ENCODE data around the gene STX3.
A peak's percentile ranks its signal among the peaks of the same experiment; 100 is the strongest.

STX3 gene

GRCh38 chr11:59754859-59755700 lies at the start of gene STX3:
TSS of gene STX3 (plus strand) at chr11:59755376. CDS start at chr11:59755606, 230 bp downstream.
- DNase-seq, result peak; percentile 62

GRCh38 chr11:59706518-59707285 lies 48.5 kb upstream of the STX3 start:
- DNase-seq, result no peak

GRCh38 chr11:59707371-59707770 lies 47.8 kb upstream of the STX3 start:
- DNase-seq, result no peak

- DNase-seq, result no peak
Measured at GRCh38 chr11:59708537-59708936, 46.6 kb upstream of the STX3 start.

- DNase-seq, result no peak
Measured at GRCh38 chr11:59710136-59710847, 44.9 kb upstream of the STX3 start.

GRCh38 chr11:59713745-59714144 lies 41.4 kb upstream of the STX3 start, which contains the start of gene OR10V1:
TSS of gene OR10V1 (minus strand) at chr11:59713845. CDS start at chr11:59713845, 0 bp downstream.
- no peak for DNase-seq

- DNase-seq, result no peak
Measured at GRCh38 chr11:59716051-59716450, 39.1 kb upstream of the STX3 start.

GRCh38 chr11:59719556-59719955 lies 35.6 kb upstream of the STX3 start:
- no peak for DNase-seq

GRCh38 chr11:59724066-59724465 lies 31.1 kb upstream of the STX3 start:
- no peak for DNase-seq

- DNase-seq, result no peak
Measured at GRCh38 chr11:59727426-59727825, 27.8 kb upstream of the STX3 start.

- DNase-seq, result no peak
Measured at GRCh38 chr11:59728154-59728553, 27.0 kb upstream of the STX3 start.

GRCh38 chr11:59728913-59729312 lies 26.3 kb upstream of the STX3 start:
- DNase-seq, result no peak

GRCh38 chr11:59729834-59730233 lies 25.3 kb upstream of the STX3 start:
- DNase-seq, result no peak

GRCh38 chr11:59730896-59731565 lies 24.1 kb upstream of the STX3 start:
- no peak for DNase-seq

GRCh38 chr11:59746111-59746510 lies 9.1 kb upstream of the STX3 start:
- DNase-seq, result no peak

GRCh38 chr11:59753650-59754493 lies 1.3 kb upstream of the STX3 start:
- peak; percentile 51 for DNase-seq

GRCh38 chr11:59754494-59754858 lies 700 bp upstream of the STX3 start:
- DNase-seq, result no peak

- DNase-seq, result no peak
Measured at GRCh38 chr11:59755701-59756557, 753 bp downstream of the STX3 start.

- no peak for DNase-seq
Measured at GRCh38 chr11:59756558-59756840, 1.3 kb downstream of the STX3 start.

GRCh38 chr11:59756845-59757244 lies 1.7 kb downstream of the STX3 start:
- no peak for DNase-seq

- DNase-seq, result no peak
Measured at GRCh38 chr11:59758401-59759037, 3.3 kb downstream of the STX3 start.

All from DMS79 (cell line).